ENCODE measurements around the gene RAB27B. TPM values are rescaled to one million over a fixed set of nuclear protein-coding genes. Genes with fewer than 3 reads are reported as not detected.
A peak's percentile ranks its signal among the peaks of the same experiment; 100 is the strongest.
"Not testable (repeated sequence)": the region's sequence is repeated elsewhere in the genome, so short reads cannot be mapped to it uniquely, and the experiment has no call there.

RAB27B gene
- total RNA-seq, 1 donor from 2014 or later: 4.0 TPM

DNA sequence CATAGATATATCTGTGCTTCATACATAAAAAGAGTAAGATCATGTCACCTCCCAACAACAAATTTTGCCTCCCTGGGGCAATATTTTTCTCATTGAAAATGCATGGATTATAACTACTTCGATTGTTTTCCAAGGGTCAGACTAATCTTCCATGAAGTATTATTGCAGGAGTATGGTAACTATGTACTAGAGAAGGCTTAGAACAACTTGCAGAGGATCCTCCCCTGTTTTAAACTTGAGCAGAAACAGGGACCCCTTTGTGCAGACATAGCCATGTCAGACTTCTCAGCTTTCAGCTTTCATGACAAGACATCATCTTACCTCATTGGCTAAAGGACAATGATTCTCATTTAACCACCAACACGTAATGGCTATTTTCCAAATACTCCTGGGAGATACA is 13.2 kb upstream of the RAB27B start:
- DNase-seq (ENCODE audit: low read depth): no peak

DNA sequence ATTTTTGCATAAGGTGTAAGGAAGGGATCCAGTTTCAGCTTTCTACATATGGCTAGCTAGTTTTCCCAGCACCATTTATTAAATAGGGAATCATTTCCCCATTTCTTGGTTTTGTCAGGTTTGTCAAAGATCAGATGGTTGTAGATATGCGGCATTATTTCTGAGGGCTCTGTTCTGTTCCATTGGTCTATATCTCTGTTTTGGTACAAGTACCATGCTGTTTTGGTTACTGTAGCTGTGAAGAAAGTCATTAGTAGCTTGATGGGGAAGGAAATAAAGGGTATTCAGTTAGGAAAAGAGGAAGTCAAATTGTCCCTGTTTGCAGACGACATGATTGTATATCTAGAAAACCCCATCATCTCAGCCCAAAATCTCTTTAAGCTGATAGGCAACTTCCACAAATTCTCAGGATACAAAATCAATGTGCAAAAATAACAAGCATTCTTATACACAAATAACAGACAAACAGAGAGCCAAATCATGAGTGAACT is 7.4 kb upstream of the RAB27B start:
- not testable (repeated sequence) for DNase-seq (ENCODE audit: low read depth)

- DNase-seq (ENCODE audit: low read depth): peak; percentile 96
Observed at GRCh38 chr18:54822872-54823845, 5.1 kb upstream of the RAB27B start.

GRCh38 chr18:54824761-54825160 is 3.5 kb upstream of the RAB27B start:
- no peak for DNase-seq (ENCODE audit: low read depth)

DNA sequence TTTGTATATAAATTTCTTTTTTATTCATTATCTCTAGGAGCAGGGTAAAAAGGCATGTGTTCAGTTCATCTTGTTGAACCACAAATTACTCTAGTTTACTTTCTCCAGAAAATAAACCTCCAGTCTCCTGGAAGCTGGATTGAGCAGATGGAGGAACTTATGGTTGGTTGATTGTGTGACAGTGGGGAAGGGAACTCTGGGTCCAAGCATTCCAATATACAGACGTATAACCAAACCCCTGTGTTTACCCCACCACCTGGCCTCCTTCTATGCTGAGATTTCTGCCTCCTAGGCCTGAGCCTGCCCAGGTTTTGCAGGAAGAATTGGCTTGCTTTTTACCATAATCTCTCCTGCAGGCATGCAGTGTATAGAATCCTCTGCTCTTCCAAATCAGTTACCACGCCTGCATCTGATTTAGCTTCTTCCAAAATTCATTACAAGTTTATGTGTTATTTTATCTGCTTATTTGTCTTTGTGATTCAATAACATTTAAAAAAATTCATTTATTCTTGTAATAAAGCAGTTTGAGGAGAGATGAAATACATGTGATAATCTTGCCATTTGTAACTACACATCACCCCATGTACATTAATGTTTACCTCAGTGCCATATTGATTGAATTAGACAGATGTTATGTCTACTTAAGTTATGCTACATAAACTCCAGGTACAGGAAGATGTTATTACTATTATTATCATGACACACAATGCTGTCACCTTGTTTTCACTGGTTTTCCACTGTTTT is 2.5 kb upstream of the RAB27B start:
- no peak for DNase-seq (ENCODE audit: low read depth)

- peak; percentile 22 for DNase-seq (ENCODE audit: low read depth)
Observed at GRCh38 chr18:54828986-54829385, 709 bp downstream of the RAB27B start.

GRCh38 chr18:54829856-54830255 is 1.6 kb downstream of the RAB27B start:
- no peak for DNase-seq (ENCODE audit: low read depth)

- no peak for DNase-seq (ENCODE audit: low read depth)
Observed at GRCh38 chr18:54830260-54830659, 2.0 kb downstream of the RAB27B start.

DNA sequence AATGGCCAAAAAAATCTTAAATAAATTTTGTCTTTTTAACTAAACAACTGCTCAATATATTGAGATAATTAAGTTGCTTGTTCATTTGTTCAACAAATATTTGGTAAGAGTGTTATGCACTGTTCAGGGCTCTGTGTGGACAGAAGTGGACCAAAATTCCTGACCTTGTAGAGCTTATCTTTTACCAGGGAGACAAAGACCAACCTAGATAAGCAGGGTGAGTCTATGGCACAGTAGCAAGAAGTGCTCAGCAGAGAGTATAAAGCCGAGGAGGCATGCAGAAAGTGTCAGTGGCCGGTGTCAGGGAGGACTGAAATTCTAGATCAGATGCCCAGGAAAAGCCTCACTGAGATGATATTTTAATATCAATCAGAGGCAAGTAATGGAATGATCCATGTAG is 2.6 kb downstream of the RAB27B start:
- no peak for DNase-seq (ENCODE audit: low read depth)

DNA sequence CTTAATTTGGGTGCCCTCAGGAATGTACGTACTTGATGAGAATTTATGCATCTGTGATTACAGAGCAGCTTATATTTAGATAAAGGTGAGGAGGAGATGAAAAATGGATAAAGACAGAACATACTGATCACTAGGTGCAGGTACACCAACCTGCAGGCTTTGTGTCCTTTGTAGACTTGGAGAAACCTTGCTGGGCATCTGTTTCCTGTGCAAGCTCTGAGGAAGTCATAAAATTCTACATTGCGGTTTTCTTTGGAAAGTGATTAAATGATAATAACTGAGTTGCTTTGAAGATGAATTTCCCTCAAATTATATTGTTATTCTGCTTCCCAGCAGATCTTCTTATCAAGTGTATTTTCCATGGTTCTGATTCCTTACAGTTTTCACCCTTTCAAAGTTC is 7.7 kb downstream of the RAB27B start:
- no peak for DNase-seq (ENCODE audit: low read depth)

GRCh38 chr18:54843314-54843713 is 15.0 kb downstream of the RAB27B start:
- DNase-seq (ENCODE audit: low read depth): no peak

DNA sequence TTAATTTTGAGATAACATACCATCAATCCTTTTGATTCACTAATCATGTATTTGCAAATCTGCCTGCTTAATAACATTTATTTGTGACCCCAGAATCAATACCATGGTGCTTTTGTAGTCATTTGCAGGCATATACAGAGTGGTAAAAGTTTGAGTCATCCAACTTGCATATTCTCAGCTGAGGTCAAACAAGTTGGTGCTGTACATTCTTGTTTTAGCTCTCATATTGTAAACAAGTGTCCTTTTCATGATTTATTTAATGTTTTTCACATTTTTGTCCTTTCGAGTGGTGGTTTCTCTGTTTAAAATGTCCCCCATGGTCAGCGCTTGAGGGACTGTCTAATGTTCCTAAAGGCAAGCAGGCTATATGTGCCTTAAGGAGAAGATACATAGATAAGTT is 17.5 kb downstream of the RAB27B start:
- DNase-seq (ENCODE audit: low read depth): no peak

- DNase-seq (ENCODE audit: low read depth): no peak
Observed at GRCh38 chr18:54848121-54848520, 19.8 kb downstream of the RAB27B start.

GRCh38 chr18:54849683-54850082 is 21.4 kb downstream of the RAB27B start:
- no peak for DNase-seq (ENCODE audit: low read depth)

DNA sequence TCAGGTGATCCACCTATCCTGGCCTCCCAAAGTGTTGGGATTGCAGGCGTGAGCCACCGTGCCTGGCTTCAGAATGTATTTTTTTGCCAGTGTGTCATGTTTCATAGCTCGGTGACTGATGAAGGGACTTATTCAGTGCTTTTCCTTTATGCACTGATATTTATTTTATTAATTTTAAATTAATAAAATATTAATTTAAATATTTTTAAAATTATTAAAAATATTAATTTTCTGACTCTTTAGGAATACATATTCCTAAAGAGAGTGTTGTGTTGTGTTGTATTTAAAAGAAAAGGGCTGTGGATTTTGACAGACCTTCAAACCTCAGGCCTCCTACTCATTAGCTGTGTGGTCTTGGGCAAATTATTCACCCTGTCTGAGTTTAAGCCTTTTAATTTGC is 22.3 kb downstream of the RAB27B start:
- DNase-seq (ENCODE audit: low read depth): no peak

GRCh38 chr18:54852780-54853675 is 24.8 kb downstream of the RAB27B start:
- no peak for DNase-seq (ENCODE audit: low read depth)

GRCh38 chr18:54855050-54855449 is 26.8 kb downstream of the RAB27B start:
- DNase-seq (ENCODE audit: low read depth): not testable (repeated sequence)

DNA sequence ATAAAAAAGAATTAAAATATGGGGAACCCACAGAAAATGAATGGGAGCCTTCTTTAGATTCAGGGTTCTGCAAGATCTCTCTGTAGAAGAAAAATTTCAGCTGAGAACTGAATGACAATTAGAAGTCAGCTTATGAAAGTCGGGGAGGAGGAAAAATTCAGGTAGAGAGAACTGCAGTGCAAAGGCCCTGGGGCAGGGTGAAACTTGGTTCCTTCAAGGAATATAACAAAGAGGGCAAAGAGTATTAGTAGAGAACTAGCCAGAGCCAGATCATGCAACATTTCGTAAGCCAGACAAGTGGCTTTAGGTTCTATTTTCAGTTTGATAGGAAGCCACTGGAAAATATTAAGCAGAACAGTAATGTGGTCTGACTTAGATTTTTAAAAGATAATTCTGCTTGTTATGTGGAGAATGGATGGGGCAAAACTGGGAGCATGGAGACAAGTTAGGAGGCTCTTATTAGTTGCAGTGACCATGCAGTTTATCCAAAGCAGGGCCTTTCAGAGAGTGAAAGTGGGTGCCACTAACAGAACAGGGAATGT is 27.9 kb downstream of the RAB27B start:
- no peak for DNase-seq (ENCODE audit: low read depth)

DNA sequence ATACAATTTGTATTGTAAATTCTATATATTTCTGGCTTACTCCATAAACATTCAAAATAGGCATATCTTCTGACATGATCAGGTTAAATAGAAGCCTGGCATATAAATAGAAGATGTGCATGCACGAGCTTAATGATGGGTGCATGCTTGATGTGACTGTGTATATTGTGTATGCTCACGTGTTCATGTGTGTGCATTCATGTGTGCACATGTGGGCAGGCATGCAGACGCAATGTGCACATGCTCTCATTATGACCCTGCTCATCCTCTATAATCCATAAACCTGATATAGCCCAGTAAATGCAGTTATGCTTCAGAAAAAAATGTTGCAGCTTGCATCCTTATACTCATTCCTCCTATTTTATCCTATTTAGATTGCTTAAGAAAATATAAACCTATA is 29.2 kb downstream of the RAB27B start:
- DNase-seq (ENCODE audit: low read depth): no peak

GRCh38 chr18:54859667-54860421 is 31.6 kb downstream of the RAB27B start:
- DNase-seq (ENCODE audit: low read depth): no peak

DNA sequence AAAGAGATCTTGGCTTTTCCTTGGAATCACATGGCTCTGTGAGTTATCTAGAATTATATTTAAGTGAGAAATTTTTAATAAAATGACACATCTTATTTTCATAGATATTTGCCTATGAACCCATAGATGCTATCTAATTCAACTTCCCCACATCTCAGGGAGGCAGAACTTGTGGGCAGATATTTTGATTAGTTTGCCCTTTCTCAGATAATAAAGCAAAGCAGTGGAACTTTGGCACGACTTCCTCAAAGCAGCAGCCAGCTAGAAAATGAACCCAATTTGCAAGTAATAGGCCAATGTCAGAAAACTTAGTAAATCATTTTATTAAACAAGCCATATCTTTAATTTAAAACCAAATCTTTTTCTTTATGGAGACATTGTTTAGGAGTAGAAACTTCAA is 32.7 kb downstream of the RAB27B start:
- no peak for DNase-seq (ENCODE audit: low read depth)

Data from renal cortical epithelial cell (primary cell).